Measurements from ENCODE around the gene SCUBE1. TPM values are rescaled to one million over a fixed set of nuclear protein-coding genes. Genes with fewer than 3 reads are reported as not detected.

The SCUBE1 gene
- total RNA-seq, 3 donors from 2014 or later (not counting 1 experiment from before 2014, with no cell fraction given) = 0.05 to 1.2 (median 0.11) TPM

GRCh38 chr22:43216738-43217137 is 126.4 kb downstream of the SCUBE1 start:
- TF ChIP-seq CTCF (IDR thresholded peaks at IDR 0.05) = no peak
- ATAC-seq (no peak), DNase-seq (no peak)
- Mint-ChIP-seq H3K27ac (no peak overlapping the region), H3K9me3 (no peaks in the 10 kb centered on the region), H3K27me3 (ENCODE audit: low read depth in 2 of 2) (peaks cover 0 to 4% of the 10 kb centered on the region in 2 donors), H3K4me3 (no peak overlapping the region), H3K4me1 (no peaks in the 10 kb centered on the region), H3K36me3 (no peaks in the 10 kb centered on the region)
- no peak overlapping the region for H3K4me3 ChIP-seq (ENCODE audit: low read length)
- H3K27me3 ChIP-seq (ENCODE audit: control insufficient read depth, insufficient read depth, low read length) = no peaks in the 10 kb centered on the region
- no peak overlapping the region for H3K27ac ChIP-seq (ENCODE audit: low read length)
- WGBS (ENCODE audit: insufficient coverage) = 58% methylated on average over 5 of the region's 6 CpGs
- intact Hi-C loops (cut with micrococcal nuclease) = no loop called here
- H3K36me3 ChIP-seq (ENCODE audit: control insufficient read depth, insufficient read depth, low read length) = no peaks in the 10 kb centered on the region
- H3K9me3 ChIP-seq (ENCODE audit: control insufficient read depth, insufficient read depth, low read length) = no peaks in the 10 kb centered on the region
- H3K4me1 ChIP-seq (ENCODE audit: control insufficient read depth, insufficient read depth, low read length) = no peaks in the 10 kb centered on the region

- Histone ChIP-seq H3K27ac (ENCODE audit: low read length) (no peak overlapping the region), H3K9me3 (ENCODE audit: control insufficient read depth, insufficient read depth, low read length) (no peaks in the 10 kb centered on the region), H3K36me3 (ENCODE audit: control insufficient read depth, insufficient read depth, low read length) (no peaks in the 10 kb centered on the region), H3K4me3 (ENCODE audit: low read length) (no peak overlapping the region), H3K4me1 (ENCODE audit: control insufficient read depth, insufficient read depth, low read length) (no peaks in the 10 kb centered on the region), H3K27me3 (ENCODE audit: control insufficient read depth, insufficient read depth, low read length) (no peaks in the 10 kb centered on the region)
- intact Hi-C loops (cut with micrococcal nuclease) = no loop called here
- DNase-seq (no peak), ATAC-seq (no peak)
- Mint-ChIP-seq H3K9me3 (no peaks in the 10 kb centered on the region), H3K36me3 (no peaks in the 10 kb centered on the region), H3K27ac (no peak overlapping the region), H3K4me1 (no peaks in the 10 kb centered on the region), H3K27me3 (ENCODE audit: low read depth in 2 of 2) (peaks cover 0 to 4% of the 10 kb centered on the region in 2 donors), H3K4me3 (no peak overlapping the region)
- WGBS (ENCODE audit: insufficient coverage) = 90% methylated on average over 11 of the region's 12 CpGs
- no peak for TF ChIP-seq CTCF (IDR thresholded peaks at IDR 0.05)
These were observed 129.2 kb downstream of the SCUBE1 start for GRCh38 chr22:43213962-43214361.

GRCh38 chr22:43213051-43213450 is 130.1 kb downstream of the SCUBE1 start:
- Histone ChIP-seq H3K4me3 (ENCODE audit: low read length) (no peak overlapping the region), H3K4me1 (ENCODE audit: control insufficient read depth, insufficient read depth, low read length) (no peaks in the 10 kb centered on the region), H3K9me3 (ENCODE audit: control insufficient read depth, insufficient read depth, low read length) (no peaks in the 10 kb centered on the region), H3K27ac (ENCODE audit: low read length) (no peak overlapping the region), H3K36me3 (ENCODE audit: control insufficient read depth, insufficient read depth, low read length) (no peaks in the 10 kb centered on the region), H3K27me3 (ENCODE audit: control insufficient read depth, insufficient read depth, low read length) (no peaks in the 10 kb centered on the region)
- H3K4me1 Mint-ChIP-seq = no peaks in the 10 kb centered on the region
- ATAC-seq (no peak), DNase-seq (no peak)
- peaks cover 0 to 4% of the 10 kb centered on the region in 2 donors for H3K27me3 Mint-ChIP-seq (ENCODE audit: low read depth in 2 of 2)
- 86% methylated on average over 8 of the region's 8 CpGs for WGBS (ENCODE audit: insufficient coverage)
- H3K4me3 Mint-ChIP-seq = no peak overlapping the region
- no peak for TF ChIP-seq CTCF (IDR thresholded peaks at IDR 0.05)
- H3K27ac Mint-ChIP-seq = no peak overlapping the region
- no peaks in the 10 kb centered on the region for H3K36me3 Mint-ChIP-seq
- no peaks in the 10 kb centered on the region for H3K9me3 Mint-ChIP-seq
- intact Hi-C loops (cut with micrococcal nuclease) = no loop called here

GRCh38 chr22:43212434-43212952 is 130.7 kb downstream of the SCUBE1 start:
- no peaks in the 10 kb centered on the region for H3K27me3 ChIP-seq (ENCODE audit: control insufficient read depth, insufficient read depth, low read length)
- H3K4me1 ChIP-seq (ENCODE audit: control insufficient read depth, insufficient read depth, low read length) = no peaks in the 10 kb centered on the region
- peaks cover 0 to 4% of the 10 kb centered on the region in 2 donors for H3K4me1 Mint-ChIP-seq
- TF ChIP-seq CTCF (IDR thresholded peaks at IDR 0.05) = no peak
- no peak overlapping the region for H3K4me3 Mint-ChIP-seq
- no peaks in the 10 kb centered on the region for H3K36me3 ChIP-seq (ENCODE audit: control insufficient read depth, insufficient read depth, low read length)
- no peak overlapping the region for H3K27ac ChIP-seq (ENCODE audit: low read length)
- H3K9me3 Mint-ChIP-seq = no peaks in the 10 kb centered on the region
- no peak overlapping the region for H3K4me3 ChIP-seq (ENCODE audit: low read length)
- H3K9me3 ChIP-seq (ENCODE audit: control insufficient read depth, insufficient read depth, low read length) = no peaks in the 10 kb centered on the region
- ATAC-seq = no peak
- H3K27ac Mint-ChIP-seq = no peak overlapping the region
- peaks cover 0 to 4% of the 10 kb centered on the region in 2 donors for H3K27me3 Mint-ChIP-seq (ENCODE audit: low read depth in 2 of 2)
- 91% methylated on average over 23 of the region's 23 CpGs for WGBS (ENCODE audit: insufficient coverage)
- no peaks in the 10 kb centered on the region for H3K36me3 Mint-ChIP-seq
- DNase-seq = no peak
- intact Hi-C loops (cut with micrococcal nuclease) = no loop called here
